Endothelial cell of umbilical vein (primary cell): ENCODE measurements around the gene SDK2. TPM values are rescaled to one million over a fixed set of nuclear protein-coding genes. Genes with fewer than 3 reads are reported as not detected.

ENCODE experiments used
- BruUV-seq: library from RNA; stranded (reverse); fragments of 400-500 nt; replicated peaks from 2 replicates; lab custom pipeline; 2021; lab: Mats Ljungman, UMichigan
- CTCF ChIA-PET: fragments of 300-600, 350-600 bp; sonication (Branson Sonifier 250); formaldehyde crosslinking; loops from one replicate; lab custom pipeline; 2021; ENCODE audit warnings: antibody characterized with exemption, inconsistent platforms; lab: Charles Lee
- POLR2A ChIA-PET: fragments of 300-600, 350-600 bp; sonication (Branson Sonifier 250); formaldehyde crosslinking; loops from one replicate; lab custom pipeline; 2021; ENCODE audit warnings: antibody characterized with exemption, inconsistent platforms; lab: Charles Lee
- DNase-seq: peaks from one replicate; pipeline ENCODE4 v3.0.0-alpha.2; 2011; ENCODE audit warnings: low read depth, low spot score
- FAIRE-seq: peaks from 2 replicates; lab custom pipeline; 2011; peaks lifted over from hg19 to GRCh38; lab: Jason Lieb, UNC
- H2AFZ ChIP-seq: 2 replicates; pipeline ENCODE4 v1.6.0; 2012; ENCODE audit warnings: low read depth, low read length, control low read depth, inconsistent platforms
- H3K27ac ChIP-seq: 2 replicates; pipeline ENCODE4 v1.5.1; 2011; ENCODE audit warnings: low read depth, mild to moderate bottlenecking, control low read depth, low read length, moderate library complexity; ENCODE audit not compliant: insufficient read depth
- H3K27me3 ChIP-seq, 2 experiments: 2 replicates each; pipeline versions ENCODE4 v1.6.0 to v1.6.1; 2011; ENCODE audit warnings: low read length in 2 of 2, mixed read lengths in 1 of 2; ENCODE audit not compliant: control insufficient read depth in 2 of 2, insufficient read depth in 2 of 2
- H3K36me3 ChIP-seq, 2 experiments: 2 replicates in 1 of 2; 3 replicates in 1 of 2; pipeline ENCODE4 v1.5.1; 2011; ENCODE audit warnings: low read length in 2 of 2, mild to moderate bottlenecking in 1 of 2, moderate library complexity in 1 of 2; ENCODE audit not compliant: control insufficient read depth in 2 of 2, insufficient read depth in 2 of 2; ENCODE audit errors: extremely low read depth in 1 of 2
- H3K4me1 ChIP-seq: 3 replicates; pipeline ENCODE4 v1.5.1; 2011; ENCODE audit warnings: mild to moderate bottlenecking, low read length; ENCODE audit not compliant: control insufficient read depth, insufficient read depth; ENCODE audit errors: extremely low read depth
- H3K4me2 ChIP-seq: 2 replicates; pipeline ENCODE4 v1.6.1; 2011; ENCODE audit warnings: low read length, control low read depth, mixed read lengths; ENCODE audit not compliant: insufficient read depth
- H3K4me3 ChIP-seq, 3 experiments: fragments of 200-600 bp in 1 of 3; sonication (generic), shearing (Covaris generic) in 1 of 3; replicated peaks in 1 of 3; 2 replicates each; pipeline ENCODE4 v1.5.1; 2011 to 2016; ENCODE audit warnings: control low read depth in 3 of 3, low read length in 3 of 3, mild to moderate bottlenecking in 2 of 3, inconsistent platforms in 1 of 3, low read depth in 1 of 3, moderate library complexity in 1 of 3; ENCODE audit not compliant: insufficient read depth in 1 of 3
- H3K79me2 ChIP-seq: 2 replicates; pipeline ENCODE4 v1.6.0; 2012; ENCODE audit warnings: low read length, inconsistent platforms; ENCODE audit not compliant: control insufficient read depth, insufficient read depth
- H3K9ac ChIP-seq: replicated peaks from 2 replicates; pipeline ENCODE3; 2011; ENCODE audit warnings: low read length, control low read depth; ENCODE audit not compliant: insufficient read depth; ENCODE audit errors: extremely low read depth
- H3K9me1 ChIP-seq: replicated peaks from 3 replicates; pipeline ENCODE4 v1.6.0; 2011; ENCODE audit warnings: mild to moderate bottlenecking, low read length; ENCODE audit not compliant: control insufficient read depth, insufficient read depth; ENCODE audit errors: extremely low read depth
- H3K9me3 ChIP-seq: replicated peaks from 2 replicates; pipeline ENCODE4 v1.5.1; 2012; ENCODE audit warnings: low read length, inconsistent platforms; ENCODE audit not compliant: control insufficient read depth, insufficient read depth
- H4K20me1 ChIP-seq: replicated peaks from 2 replicates; pipeline ENCODE3; 2011; ENCODE audit warnings: mild to moderate bottlenecking, low read length; ENCODE audit not compliant: control insufficient read depth, insufficient read depth; ENCODE audit errors: extremely low read depth
- CTCF ChIP-seq, 2 donors: IDR thresholded peaks; 1 replicate in 1 of 2; 2 replicates in 1 of 2; pipeline ENCODE4 v1.5.1; 2011; ENCODE audit warnings: low read length in 2 of 2, mild to moderate bottlenecking in 2 of 2, moderate library complexity in 2 of 2, control low read depth in 1 of 2, inconsistent platforms in 1 of 2, low read depth in 1 of 2; ENCODE audit not compliant: insufficient read depth in 1 of 2; ENCODE audit errors: extremely low read depth in 1 of 2
- EZH2 ChIP-seq: IDR thresholded peaks from 2 replicates; pipeline ENCODE4 v1.6.1; 2012; ENCODE audit warnings: borderline replicate concordance, low read depth, mild to moderate bottlenecking, moderate library complexity, low read length, inconsistent platforms; ENCODE audit not compliant: severe bottlenecking
- FOS ChIP-seq: IDR thresholded peaks from 2 replicates; pipeline ENCODE4 v1.6.1; 2011; ENCODE audit warnings: mild to moderate bottlenecking, low read length, moderate library complexity, borderline replicate concordance; ENCODE audit not compliant: insufficient read depth
- GATA2 ChIP-seq: IDR thresholded peaks from 2 replicates; pipeline ENCODE4 v1.7.0; 2011; ENCODE audit warnings: low read depth, mild to moderate bottlenecking, moderate library complexity, mixed read lengths, low read length; ENCODE audit not compliant: insufficient read length, insufficient read depth
- JUN ChIP-seq: IDR thresholded peaks from 2 replicates; pipeline ENCODE4 v1.6.1; 2011; ENCODE audit warnings: borderline replicate concordance, low read depth; ENCODE audit not compliant: insufficient read length, insufficient read depth
- MAX ChIP-seq: IDR thresholded peaks from 2 replicates; pipeline ENCODE4 v1.6.1; 2011; ENCODE audit not compliant: insufficient read depth, insufficient read length
- MYC ChIP-seq: IDR thresholded peaks from one replicate; pipeline ENCODE4 v1.6.1; 2011; ENCODE audit warnings: mild to moderate bottlenecking, low read depth, low read length
- POLR2A ChIP-seq: IDR thresholded peaks from 2 replicates; pipeline ENCODE4 v1.6.1; 2012; ENCODE audit warnings: low read depth, mild to moderate bottlenecking, control low read depth, low read length
- POLR2AphosphoS5 ChIP-seq: IDR thresholded peaks from 2 replicates; pipeline ENCODE4 v1.6.1; 2012; ENCODE audit warnings: low read depth, mild to moderate bottlenecking, control low read depth, low read length, moderate library complexity; ENCODE audit not compliant: insufficient read depth
- dilution Hi-C: fragments of 300-500 bp; cut with MboI; formaldehyde crosslinking; loops from one replicate; pipeline ENCODE4 v1.15.0; 2019; ENCODE audit warnings: low sequenced_read_pairs; ENCODE audit not compliant: extremely low pct_ligation_motif_present
- intact Hi-C: fragments of 100-400 bp; cut with micrococcal nuclease; formaldehyde crosslinking; loops from one replicate; pipeline ENCODE4 v1.10.0; 2022
- polyA plus RNA-seq, 4 experiments: library from polyadenylated mRNA; depleted of rRNA in 3 of 4; stranded (reverse) in 3 of 4; unstranded in 1 of 4; fragments of >200 nt; gene quantifications; 2 replicates each; pipeline versions ENCODE4 v1.2.1 to v1.2.3, GENCODE V29; 2011 to 2012; ENCODE audit warnings: missing spikeins in 1 of 4
- total RNA-seq: library from RNA; stranded (reverse); gene quantifications from 2 replicates; pipeline ENCODE4 v1.2.3, GENCODE V29; 2021

The SDK2 gene
- total and polyA plus RNA-seq, 2 donors (not counting 3 experiments of a cell fraction or from before 2014, with no cell fraction given): not detected

- no TSS peak for BruUV-seq
- Histone ChIP-seq H3K9ac (no peak overlapping the region), H4K20me1 (no peaks in the 10 kb centered on the region), H3K79me2 (no peaks in the 10 kb centered on the region), H3K27me3 (no peaks in the 10 kb centered on the region), H3K4me1 (peaks cover 6% of the 10 kb centered on the region), H3K4me3 (no peak overlapping the region), H3K4me2 (no peak overlapping the region), H3K9me1 (no peaks in the 10 kb centered on the region), H2AFZ (peak overlapping the region; percentile 7), H3K36me3 (no peaks in the 10 kb centered on the region), H3K27ac (no peak overlapping the region), H3K9me3 (no peaks in the 10 kb centered on the region)
- intact Hi-C loops (no loop called here), dilution Hi-C loops (no loop called here)
- FAIRE-seq (no peak), DNase-seq (peak; percentile 30)
- POLR2A ChIA-PET: interaction anchor here (0.6 kb wide), 1 partner anchor 28 kb away, joined by 3 read pairs; no protein-coding TSS in a partner anchor
- TF ChIP-seq POLR2A: no peak
- no peak for TF ChIP-seq MAX
- no peak for TF ChIP-seq MYC
- TF ChIP-seq GATA2: no peak
- no peak for TF ChIP-seq FOS
- no peak for TF ChIP-seq JUN
- no peak for TF ChIP-seq POLR2AphosphoS5
- TF ChIP-seq EZH2: no peak
- TF ChIP-seq CTCF (IDR thresholded peaks at IDR 0.05; ENCODE audit: extremely low read depth in 1 of 2, insufficient read depth in 1 of 2, low read depth in 1 of 2, low read length in 2 of 2): no peak
- CTCF ChIA-PET: interaction anchor here (0.5 to 2.2 kb wide), 3 partner anchors 14 to 856 kb away, joined by 3 to 9 read pairs (median 4); partner anchors contain the start of gene RPL38
Measured at GRCh38 chr17:73347351-73347750, 296.9 kb downstream of the SDK2 start.
